ENCODE results near the gene UBXN1. TPM values are rescaled to one million over a fixed set of nuclear protein-coding genes. Genes with fewer than 3 reads are reported as not detected.

The UBXN1 gene
- total RNA-seq, 1 experiment from 2014 or later, result 118 TPM

- Histone ChIP-seq H3K18ac (ENCODE audit: insufficient read length, low read depth, low read length) (no peak overlapping the region), H3K79me1 (ENCODE audit: insufficient read depth, low read depth, low read length, poor library complexity, severe bottlenecking) (no peaks in the 10 kb centered on the region), H3K23ac (ENCODE audit: insufficient read length, low read depth, low read length) (no peak overlapping the region), H2BK5ac (ENCODE audit: insufficient read length, low read length) (no peak overlapping the region), H2BK12ac (ENCODE audit: insufficient read length, low read depth, low read length) (no peak overlapping the region), H3K4me1 (ENCODE audit: insufficient read depth, low read length) (no peaks in the 10 kb centered on the region), H2AK5ac (ENCODE audit: insufficient read length, low read length) (no peak overlapping the region), H3K9me3 (ENCODE audit: control insufficient read depth, low read depth, low read length) (no peaks in the 10 kb centered on the region), H2BK120ac (ENCODE audit: low read depth, low read length, poor library complexity, severe bottlenecking) (no peak overlapping the region), H3K56ac (ENCODE audit: insufficient read length, low read depth, low read length) (no peak overlapping the region), H3K79me2 (ENCODE audit: insufficient read depth, low read length) (peaks cover 4% of the 10 kb centered on the region; the same call in 1 of the 2 replicates), H3K27ac (ENCODE audit: insufficient read length, low read depth, low read length) (no peak overlapping the region), H3K27me3 (ENCODE audit: insufficient read depth, low read length) (no peaks in the 10 kb centered on the region), H3T11ph (ENCODE audit: low read length) (no peak overlapping the region), H3K14ac (ENCODE audit: insufficient read depth, low read length) (no peak overlapping the region), H4K20me1 (ENCODE audit: control insufficient read depth, insufficient read depth, insufficient read length) (no peaks in the 10 kb centered on the region), H3K23me2 (ENCODE audit: insufficient read length, low read depth, low read length, poor library complexity, severe bottlenecking) (peaks cover 4% of the 10 kb centered on the region), H2BK20ac (ENCODE audit: low read depth, low read length, poor library complexity, severe bottlenecking) (no peak overlapping the region), H2AFZ (ENCODE audit: low read length) (no peak overlapping the region), H2BK15ac (ENCODE audit: low read depth, low read length) (no peak overlapping the region), H4K91ac (ENCODE audit: insufficient read length, low read depth, low read length) (no peak overlapping the region), H3K4me2 (ENCODE audit: insufficient read depth, insufficient read length, low read length) (no peak overlapping the region), H4K5ac (ENCODE audit: insufficient read length, low read depth, low read length) (no peak overlapping the region), H3K4ac (ENCODE audit: low read depth, low read length) (no peak overlapping the region), H3K9ac (ENCODE audit: extremely low read depth, insufficient read length, low read length) (no peak overlapping the region), H4K8ac (replicated peaks; ENCODE audit: insufficient read length, low read depth, low read length) (no peak overlapping the region)
- H3K36me3 Mint-ChIP-seq (ENCODE audit: insufficient read depth in 1 of 3, low read depth in 3 of 3), result peaks cover 5 to 14% (median 7%) of the 10 kb centered on the region in 3 experiments; a peak in 6 of 7 replicates
- H3K27me3 Mint-ChIP-seq (ENCODE audit: low read depth), result no peaks in the 10 kb centered on the region
- no peaks in the 10 kb centered on the region for H3K9me3 Mint-ChIP-seq
- H3K4me3 Mint-ChIP-seq, result peak overlapping the region in 1 of 2 experiments; percentile 60; a peak in 1 of 5 replicates
- H3K27ac Mint-ChIP-seq, result no peak overlapping the region; a peak in 1 of 7 replicates
- no peak for DNase-seq
- peaks cover 4 to 9% of the 10 kb centered on the region in 2 experiments for H3K4me1 Mint-ChIP-seq
- no CpG with 5 or more reads among the region's 11 CpGs for WGBS (ENCODE audit: extremely low coverage, insufficient read length, low lambda C conversion rate)
- TF ChIP-seq, protein P1, sequence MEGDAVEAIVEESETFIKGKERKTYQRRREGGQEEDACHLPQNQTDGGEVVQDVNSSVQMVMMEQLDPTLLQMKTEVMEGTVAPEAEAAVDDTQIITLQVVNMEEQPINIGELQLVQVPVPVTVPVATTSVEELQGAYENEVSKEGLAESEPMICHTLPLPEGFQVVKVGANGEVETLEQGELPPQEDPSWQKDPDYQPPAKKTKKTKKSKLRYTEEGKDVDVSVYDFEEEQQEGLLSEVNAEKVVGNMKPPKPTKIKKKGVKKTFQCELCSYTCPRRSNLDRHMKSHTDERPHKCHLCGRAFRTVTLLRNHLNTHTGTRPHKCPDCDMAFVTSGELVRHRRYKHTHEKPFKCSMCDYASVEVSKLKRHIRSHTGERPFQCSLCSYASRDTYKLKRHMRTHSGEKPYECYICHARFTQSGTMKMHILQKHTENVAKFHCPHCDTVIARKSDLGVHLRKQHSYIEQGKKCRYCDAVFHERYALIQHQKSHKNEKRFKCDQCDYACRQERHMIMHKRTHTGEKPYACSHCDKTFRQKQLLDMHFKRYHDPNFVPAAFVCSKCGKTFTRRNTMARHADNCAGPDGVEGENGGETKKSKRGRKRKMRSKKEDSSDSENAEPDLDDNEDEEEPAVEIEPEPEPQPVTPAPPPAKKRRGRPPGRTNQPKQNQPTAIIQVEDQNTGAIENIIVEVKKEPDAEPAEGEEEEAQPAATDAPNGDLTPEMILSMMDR (conservative IDR thresholded peaks at IDR 0.05), result no peak
These were observed 24.6 kb downstream of the UBXN1 start for GRCh38 chr11:62654297-62654696.
